ENCODE data around the gene BNC2. TPM values are rescaled to one million over a fixed set of nuclear protein-coding genes. Genes with fewer than 3 reads are reported as not detected.

The BNC2 gene
- total RNA-seq, 1 experiment from 2014 or later, result 0.20 TPM

DNA sequence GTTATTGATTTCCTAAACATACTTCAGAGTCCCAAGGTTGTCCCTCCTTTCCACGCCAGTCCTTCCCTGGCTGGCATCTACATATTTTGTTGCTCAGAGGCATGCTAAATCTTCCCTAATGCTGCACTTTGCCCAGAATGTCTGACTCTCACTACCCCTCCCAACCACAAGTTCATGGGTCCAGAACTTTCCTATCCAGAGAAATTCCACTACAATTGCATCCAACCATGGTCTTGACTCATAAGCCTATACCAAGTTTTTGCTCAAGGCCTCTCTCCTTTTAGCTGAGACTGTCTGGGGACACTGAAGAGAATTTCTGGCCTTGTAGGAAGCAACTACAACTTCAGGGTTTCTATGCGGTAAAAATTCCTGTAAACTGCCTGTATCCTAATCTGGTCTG, 206.3 kb downstream of the BNC2 start:
- no peaks in the 10 kb centered on the region for H3K9me3 Mint-ChIP-seq (ENCODE audit: unreplicated experiment)
- no peak for TF ChIP-seq CTCF (IDR thresholded peaks at IDR 0.05; ENCODE audit: insufficient read depth in 1 of 2, low read depth in 1 of 2, low read length in 1 of 2, severe bottlenecking in 1 of 2, unreplicated experiment in 1 of 2)

GRCh38 chr9:16661816-16662215, 208.7 kb downstream of the BNC2 start:
- POLR2A ChIA-PET, result no interaction called here
- Mint-ChIP-seq H3K4me1 (ENCODE audit: low read depth, unreplicated experiment) (no peaks in the 10 kb centered on the region), H3K4me3 (ENCODE audit: unreplicated experiment) (no peak overlapping the region), H3K9me3 (ENCODE audit: unreplicated experiment) (no peaks in the 10 kb centered on the region), H3K27me3 (ENCODE audit: insufficient read depth, unreplicated experiment) (peaks cover 8% of the 10 kb centered on the region), H3K36me3 (ENCODE audit: insufficient read depth, unreplicated experiment) (no peaks in the 10 kb centered on the region), H3K27ac (ENCODE audit: unreplicated experiment) (no peak overlapping the region)
- no peak for DNase-seq
- intact Hi-C loops (cut with micrococcal nuclease; ENCODE audit: unreplicated experiment), result no loop called here
- Histone ChIP-seq H3K36me3 (ENCODE audit: control insufficient read depth, insufficient read depth, low read length) (no peaks in the 10 kb centered on the region), H3K27me3 (replicated peaks; ENCODE audit: control insufficient read depth, insufficient read depth, low read length) (no peaks in the 10 kb centered on the region), H3K9me3 (no peaks in the 10 kb centered on the region), H3K4me1 (no peaks in the 10 kb centered on the region), H3K4me3 (ENCODE audit: low read depth, low read length) (no peak overlapping the region)
- CTCF ChIA-PET, result no interaction called here
- no peak for TF ChIP-seq CTCF (IDR thresholded peaks at IDR 0.05; ENCODE audit: insufficient read depth in 1 of 2, low read depth in 1 of 2, low read length in 1 of 2, severe bottlenecking in 1 of 2, unreplicated experiment in 1 of 2)
- BruUV-seq (replicated peaks), result no TSS peak

More for the DNA sequence above, 206.3 kb downstream of the BNC2 start:
- H3K9me3 ChIP-seq, result no peaks in the 10 kb centered on the region
- H3K27me3 Mint-ChIP-seq (ENCODE audit: insufficient read depth, unreplicated experiment), result peaks cover 6% of the 10 kb centered on the region
- H3K27ac Mint-ChIP-seq (ENCODE audit: unreplicated experiment), result no peak overlapping the region
- no peaks in the 10 kb centered on the region for H3K4me1 ChIP-seq
- H3K27me3 ChIP-seq (replicated peaks; ENCODE audit: control insufficient read depth, insufficient read depth, low read length), result no peaks in the 10 kb centered on the region
- no TSS peak for BruUV-seq (replicated peaks)
- POLR2A ChIA-PET, result no interaction called here
- CTCF ChIA-PET, result no interaction called here
- no peaks in the 10 kb centered on the region for H3K36me3 Mint-ChIP-seq (ENCODE audit: insufficient read depth, unreplicated experiment)
- no peak for DNase-seq
- intact Hi-C loops (cut with micrococcal nuclease; ENCODE audit: unreplicated experiment), result no loop called here
- H3K4me3 Mint-ChIP-seq (ENCODE audit: unreplicated experiment), result no peak overlapping the region
- H3K36me3 ChIP-seq (ENCODE audit: control insufficient read depth, insufficient read depth, low read length), result no peaks in the 10 kb centered on the region
- no peaks in the 10 kb centered on the region for H3K4me1 Mint-ChIP-seq (ENCODE audit: low read depth, unreplicated experiment)
- H3K4me3 ChIP-seq (ENCODE audit: low read depth, low read length), result no peak overlapping the region

- Mint-ChIP-seq H3K9me3 (ENCODE audit: unreplicated experiment) (no peaks in the 10 kb centered on the region), H3K4me1 (ENCODE audit: low read depth, unreplicated experiment) (no peaks in the 10 kb centered on the region), H3K27ac (ENCODE audit: unreplicated experiment) (no peak overlapping the region), H3K36me3 (ENCODE audit: insufficient read depth, unreplicated experiment) (no peaks in the 10 kb centered on the region), H3K4me3 (ENCODE audit: unreplicated experiment) (no peak overlapping the region), H3K27me3 (ENCODE audit: insufficient read depth, unreplicated experiment) (peaks cover 22% of the 10 kb centered on the region)
- TF ChIP-seq CTCF (IDR thresholded peaks at IDR 0.05; ENCODE audit: insufficient read depth in 1 of 2, low read depth in 1 of 2, low read length in 1 of 2, severe bottlenecking in 1 of 2, unreplicated experiment in 1 of 2), result no peak
- DNase-seq, result no peak
- BruUV-seq (replicated peaks), result no TSS peak
- intact Hi-C loops (cut with micrococcal nuclease; ENCODE audit: unreplicated experiment), result no loop called here
- no peaks in the 10 kb centered on the region for H3K4me1 ChIP-seq
- ChIA-PET CTCF (no interaction called here), POLR2A (no interaction called here)
- no peaks in the 10 kb centered on the region for H3K27me3 ChIP-seq (replicated peaks; ENCODE audit: control insufficient read depth, insufficient read depth, low read length)
- no peaks in the 10 kb centered on the region for H3K36me3 ChIP-seq (ENCODE audit: control insufficient read depth, insufficient read depth, low read length)
- no peak overlapping the region for H3K4me3 ChIP-seq (ENCODE audit: low read depth, low read length)
- no peaks in the 10 kb centered on the region for H3K9me3 ChIP-seq
These were observed 211.4 kb downstream of the BNC2 start for GRCh38 chr9:16659096-16659495.

Measured in Caco-2 (cell line).